ENCODE results near the gene MN1.

GRCh38 chr22:27752771-27753170 lies 48.8 kb downstream of the MN1 start:
- TF ChIP-seq CEBPB (IDR thresholded peaks at IDR 0.05; ENCODE audit: low read depth, low read length), result no peak
- no peak for TF ChIP-seq NRF1 (IDR thresholded peaks at IDR 0.05; ENCODE audit: low read depth, low read length)
- no peak for TF ChIP-seq FOSL1 (IDR thresholded peaks at IDR 0.05; ENCODE audit: insufficient read depth, low read depth, low read length)
- TF ChIP-seq POLR2AphosphoS5 (IDR thresholded peaks at IDR 0.05; ENCODE audit: low read depth, low read length), result no peak
- TF ChIP-seq, protein P1, sequence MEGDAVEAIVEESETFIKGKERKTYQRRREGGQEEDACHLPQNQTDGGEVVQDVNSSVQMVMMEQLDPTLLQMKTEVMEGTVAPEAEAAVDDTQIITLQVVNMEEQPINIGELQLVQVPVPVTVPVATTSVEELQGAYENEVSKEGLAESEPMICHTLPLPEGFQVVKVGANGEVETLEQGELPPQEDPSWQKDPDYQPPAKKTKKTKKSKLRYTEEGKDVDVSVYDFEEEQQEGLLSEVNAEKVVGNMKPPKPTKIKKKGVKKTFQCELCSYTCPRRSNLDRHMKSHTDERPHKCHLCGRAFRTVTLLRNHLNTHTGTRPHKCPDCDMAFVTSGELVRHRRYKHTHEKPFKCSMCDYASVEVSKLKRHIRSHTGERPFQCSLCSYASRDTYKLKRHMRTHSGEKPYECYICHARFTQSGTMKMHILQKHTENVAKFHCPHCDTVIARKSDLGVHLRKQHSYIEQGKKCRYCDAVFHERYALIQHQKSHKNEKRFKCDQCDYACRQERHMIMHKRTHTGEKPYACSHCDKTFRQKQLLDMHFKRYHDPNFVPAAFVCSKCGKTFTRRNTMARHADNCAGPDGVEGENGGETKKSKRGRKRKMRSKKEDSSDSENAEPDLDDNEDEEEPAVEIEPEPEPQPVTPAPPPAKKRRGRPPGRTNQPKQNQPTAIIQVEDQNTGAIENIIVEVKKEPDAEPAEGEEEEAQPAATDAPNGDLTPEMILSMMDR (IDR thresholded peaks at IDR 0.05; ENCODE audit: control extremely low read depth in 1 of 3, insufficient read depth in 1 of 3, low read depth in 1 of 3, low read length in 3 of 3), result no peak
- no peak for TF ChIP-seq JUN (IDR thresholded peaks at IDR 0.05; ENCODE audit: low read depth, low read length)
- no peak for TF ChIP-seq TCF12 (IDR thresholded peaks at IDR 0.05; ENCODE audit: low read depth, low read length)
